ENCODE measurements around the gene ZMYM2.

ZMYM2 gene

GRCh38 chr13:20017365-20017711 lies 58.8 kb downstream of the ZMYM2 start:
- H3K9me2 ChIP-seq (replicated peaks; ENCODE audit: insufficient read depth, low read length) = no peaks in the 10 kb centered on the region
- no peak overlapping the region for H2AFZ ChIP-seq (ENCODE audit: low read length)
- no peaks in the 10 kb centered on the region for H3F3A ChIP-seq (ENCODE audit: insufficient read depth, low read length)
- peaks cover 5% of the 10 kb centered on the region; the same call in 1 of the 2 replicates for H3K79me2 ChIP-seq (ENCODE audit: low read length)
- H3K27me3 ChIP-seq (replicated peaks; ENCODE audit: insufficient read depth, low read length) = no peaks in the 10 kb centered on the region
- H4K20me1 ChIP-seq (ENCODE audit: insufficient read depth, low read length) = no peaks in the 10 kb centered on the region
- H3K9ac ChIP-seq (ENCODE audit: low read length) = no peak overlapping the region
- H3K36me3 ChIP-seq (replicated peaks; ENCODE audit: insufficient read depth, low read length) = no peaks in the 10 kb centered on the region; the same call in 1 of the 2 replicates
- H3K4me3 ChIP-seq (ENCODE audit: low read length) = no peak overlapping the region
- TF ChIP-seq EZH2 (optimal IDR thresholded peaks at IDR 0.05; ENCODE audit: low read depth, low read length) (no peak), EZH2phosphoT487 (IDR thresholded peaks at IDR 0.05; ENCODE audit: low read length) (no peak)
- TF ChIP-seq, protein P1, sequence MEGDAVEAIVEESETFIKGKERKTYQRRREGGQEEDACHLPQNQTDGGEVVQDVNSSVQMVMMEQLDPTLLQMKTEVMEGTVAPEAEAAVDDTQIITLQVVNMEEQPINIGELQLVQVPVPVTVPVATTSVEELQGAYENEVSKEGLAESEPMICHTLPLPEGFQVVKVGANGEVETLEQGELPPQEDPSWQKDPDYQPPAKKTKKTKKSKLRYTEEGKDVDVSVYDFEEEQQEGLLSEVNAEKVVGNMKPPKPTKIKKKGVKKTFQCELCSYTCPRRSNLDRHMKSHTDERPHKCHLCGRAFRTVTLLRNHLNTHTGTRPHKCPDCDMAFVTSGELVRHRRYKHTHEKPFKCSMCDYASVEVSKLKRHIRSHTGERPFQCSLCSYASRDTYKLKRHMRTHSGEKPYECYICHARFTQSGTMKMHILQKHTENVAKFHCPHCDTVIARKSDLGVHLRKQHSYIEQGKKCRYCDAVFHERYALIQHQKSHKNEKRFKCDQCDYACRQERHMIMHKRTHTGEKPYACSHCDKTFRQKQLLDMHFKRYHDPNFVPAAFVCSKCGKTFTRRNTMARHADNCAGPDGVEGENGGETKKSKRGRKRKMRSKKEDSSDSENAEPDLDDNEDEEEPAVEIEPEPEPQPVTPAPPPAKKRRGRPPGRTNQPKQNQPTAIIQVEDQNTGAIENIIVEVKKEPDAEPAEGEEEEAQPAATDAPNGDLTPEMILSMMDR (IDR thresholded peaks at IDR 0.05; ENCODE audit: low read length) = no peak
- no peak overlapping the region for H3K4me2 ChIP-seq (ENCODE audit: low read depth, low read length)
- no peaks in the 10 kb centered on the region for H3K4me1 ChIP-seq (ENCODE audit: low read length)
- no peak overlapping the region for H3K27ac ChIP-seq (ENCODE audit: low read length)
- no peaks in the 10 kb centered on the region for H3K9me3 ChIP-seq (replicated peaks; ENCODE audit: insufficient read depth, low read length)
- DNase-seq = no peak

DNA sequence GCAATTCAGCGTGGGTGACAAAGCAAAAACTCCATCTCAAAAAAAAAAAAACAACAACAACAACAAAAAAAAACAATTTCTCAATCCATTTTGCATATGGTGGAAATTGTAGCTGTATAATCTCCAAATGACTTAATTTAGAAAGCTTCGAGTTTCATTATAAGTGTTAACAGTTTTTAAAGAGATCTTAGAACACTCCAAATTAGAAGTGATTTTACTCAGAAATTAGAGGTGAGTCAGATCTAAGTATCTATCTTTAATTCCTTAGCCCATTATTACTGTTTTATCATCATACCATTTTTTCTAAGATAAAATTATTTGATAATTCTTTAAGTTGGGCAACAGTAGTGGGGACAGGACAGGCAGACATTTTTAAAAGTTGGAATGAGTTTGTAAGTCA lies 60.5 kb downstream of the ZMYM2 start:
- no peak for DNase-seq
- Histone ChIP-seq H3K36me3 (replicated peaks; ENCODE audit: insufficient read depth, low read length) (no peaks in the 10 kb centered on the region; the same call in 1 of the 2 replicates), H3K4me3 (ENCODE audit: low read length) (no peak overlapping the region), H3K9ac (ENCODE audit: low read length) (no peak overlapping the region), H3K79me2 (ENCODE audit: low read length) (peaks cover 5% of the 10 kb centered on the region; the same call in 1 of the 2 replicates), H2AFZ (ENCODE audit: low read length) (no peak overlapping the region), H3K4me2 (ENCODE audit: low read depth, low read length) (no peak overlapping the region), H4K20me1 (ENCODE audit: insufficient read depth, low read length) (no peaks in the 10 kb centered on the region), H3K4me1 (ENCODE audit: low read length) (no peaks in the 10 kb centered on the region), H3K9me2 (replicated peaks; ENCODE audit: insufficient read depth, low read length) (no peaks in the 10 kb centered on the region), H3K27ac (ENCODE audit: low read length) (no peak overlapping the region), H3F3A (ENCODE audit: insufficient read depth, low read length) (no peaks in the 10 kb centered on the region), H3K27me3 (replicated peaks; ENCODE audit: insufficient read depth, low read length) (no peaks in the 10 kb centered on the region), H3K9me3 (replicated peaks; ENCODE audit: insufficient read depth, low read length) (no peaks in the 10 kb centered on the region)
- TF ChIP-seq EZH2 (optimal IDR thresholded peaks at IDR 0.05; ENCODE audit: low read depth, low read length) = no peak
- TF ChIP-seq EZH2phosphoT487 (IDR thresholded peaks at IDR 0.05; ENCODE audit: low read length) = no peak
- TF ChIP-seq, protein P1 (IDR thresholded peaks at IDR 0.05; ENCODE audit: low read length) = no peak

GRCh38 chr13:20024702-20025101 lies 66.2 kb downstream of the ZMYM2 start:
- H3K9me3 ChIP-seq (replicated peaks; ENCODE audit: insufficient read depth, low read length) = no peaks in the 10 kb centered on the region
- H3K4me2 ChIP-seq (ENCODE audit: low read depth, low read length) = no peak overlapping the region
- TF ChIP-seq, protein P1 (IDR thresholded peaks at IDR 0.05; ENCODE audit: low read length) = no peak
- TF ChIP-seq EZH2 (optimal IDR thresholded peaks at IDR 0.05; ENCODE audit: low read depth, low read length) = no peak
- TF ChIP-seq EZH2phosphoT487 (IDR thresholded peaks at IDR 0.05; ENCODE audit: low read length) = no peak
- no peak overlapping the region for H2AFZ ChIP-seq (ENCODE audit: low read length)
- no peaks in the 10 kb centered on the region; the same call in 1 of the 2 replicates for H3K36me3 ChIP-seq (replicated peaks; ENCODE audit: insufficient read depth, low read length)
- H3K9ac ChIP-seq (ENCODE audit: low read length) = no peak overlapping the region
- no peak overlapping the region for H3K4me3 ChIP-seq (ENCODE audit: low read length)
- H3F3A ChIP-seq (ENCODE audit: insufficient read depth, low read length) = no peaks in the 10 kb centered on the region
- no peaks in the 10 kb centered on the region for H3K4me1 ChIP-seq (ENCODE audit: low read length)
- H3K9me2 ChIP-seq (replicated peaks; ENCODE audit: insufficient read depth, low read length) = no peaks in the 10 kb centered on the region
- no peak overlapping the region for H3K27ac ChIP-seq (ENCODE audit: low read length)
- no peaks in the 10 kb centered on the region for H3K27me3 ChIP-seq (replicated peaks; ENCODE audit: insufficient read depth, low read length)
- no peaks in the 10 kb centered on the region for H4K20me1 ChIP-seq (ENCODE audit: insufficient read depth, low read length)
- DNase-seq = no peak
- no peaks in the 10 kb centered on the region for H3K79me2 ChIP-seq (ENCODE audit: low read length)
